DMS79 treated with DMSO at 0.1 percent for 48 hours (cell line): ENCODE measurements around the gene TREML4.

Source experiments
- DNase-seq: peaks from one replicate; lab custom pipeline; 2025; lab: John Stamatoyannopoulos, UW

Gene TREML4

DNA sequence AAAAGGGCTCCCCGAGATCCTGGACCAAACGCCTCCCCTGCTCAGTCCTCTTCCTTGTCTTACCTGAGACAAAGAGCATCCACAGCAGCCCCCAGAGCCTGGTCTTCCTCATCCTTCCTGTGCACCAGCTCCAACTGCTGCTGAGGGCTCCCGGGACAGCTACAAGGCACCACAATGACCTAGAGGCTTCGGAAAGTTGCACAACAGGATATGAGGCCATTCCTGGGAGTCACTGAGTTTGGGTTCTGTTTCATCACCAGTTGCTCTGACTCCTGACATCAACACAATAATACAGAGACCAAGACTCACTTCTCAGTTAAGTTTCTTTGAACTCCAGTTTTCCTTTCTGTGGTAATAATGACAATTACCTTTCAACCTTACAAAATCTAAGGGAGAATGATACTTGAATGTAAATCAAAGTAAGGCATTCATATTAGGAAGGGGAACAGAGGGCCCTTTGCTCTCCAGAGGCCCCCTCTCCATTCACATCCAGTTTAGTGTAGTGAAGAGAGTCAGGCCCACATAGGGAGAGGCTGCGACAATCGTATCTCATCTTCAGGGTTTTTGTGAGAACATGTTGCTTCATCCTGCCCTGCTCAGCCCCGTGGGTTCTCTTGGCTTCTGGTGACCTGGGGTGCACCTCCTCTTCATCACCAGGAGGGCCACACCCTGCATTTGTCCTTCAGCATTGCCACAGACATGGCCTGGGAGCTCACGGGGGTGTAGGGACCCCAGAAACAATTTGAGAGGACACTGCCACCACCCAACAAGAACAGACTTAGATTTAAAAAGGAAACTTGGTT is 58.6 kb downstream of the TREML4 start, which contains the start of gene TREM1:
Gene TREM1 (minus strand): TSS at position 139 of the 803 bp plus-strand sequence. CDS start 27 bp downstream, at position 112.
- DNase-seq: peak; percentile 25

DNA sequence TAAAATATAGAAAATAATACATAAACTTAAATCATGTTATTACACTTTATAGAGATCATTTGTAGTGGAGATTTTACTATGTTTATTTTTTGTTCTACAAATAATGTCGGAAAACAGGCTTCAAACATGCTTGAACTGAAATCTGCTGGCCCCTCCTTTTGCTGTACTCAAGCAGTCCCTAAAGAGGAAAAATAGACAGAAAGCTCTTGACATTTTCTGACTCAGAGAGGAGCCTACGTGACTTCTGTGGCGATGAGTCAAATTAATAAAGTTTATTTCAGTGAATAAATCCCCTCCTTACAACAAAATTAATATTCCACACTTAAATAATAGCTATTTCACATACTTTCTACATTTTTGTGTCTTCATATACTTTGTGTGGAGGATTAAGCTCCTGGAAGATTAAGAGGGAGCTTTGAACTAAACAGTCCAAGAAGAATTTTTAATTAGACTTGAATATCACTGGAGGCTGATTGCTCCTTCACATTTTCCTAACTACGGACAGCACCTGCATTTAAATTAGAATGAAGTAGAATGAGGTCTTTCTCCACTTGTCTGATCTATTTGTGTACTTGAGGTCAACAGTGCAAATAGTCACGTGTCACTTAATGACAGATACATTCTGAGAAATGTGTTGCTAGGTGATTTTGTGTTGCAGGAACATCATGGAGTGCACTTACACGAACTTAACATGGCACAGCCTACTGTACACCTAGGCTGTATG is 60.0 kb downstream of the TREML4 start:
- DNase-seq: peak; percentile 98
